ENCODE data around the gene MORF4L2.

DNA sequence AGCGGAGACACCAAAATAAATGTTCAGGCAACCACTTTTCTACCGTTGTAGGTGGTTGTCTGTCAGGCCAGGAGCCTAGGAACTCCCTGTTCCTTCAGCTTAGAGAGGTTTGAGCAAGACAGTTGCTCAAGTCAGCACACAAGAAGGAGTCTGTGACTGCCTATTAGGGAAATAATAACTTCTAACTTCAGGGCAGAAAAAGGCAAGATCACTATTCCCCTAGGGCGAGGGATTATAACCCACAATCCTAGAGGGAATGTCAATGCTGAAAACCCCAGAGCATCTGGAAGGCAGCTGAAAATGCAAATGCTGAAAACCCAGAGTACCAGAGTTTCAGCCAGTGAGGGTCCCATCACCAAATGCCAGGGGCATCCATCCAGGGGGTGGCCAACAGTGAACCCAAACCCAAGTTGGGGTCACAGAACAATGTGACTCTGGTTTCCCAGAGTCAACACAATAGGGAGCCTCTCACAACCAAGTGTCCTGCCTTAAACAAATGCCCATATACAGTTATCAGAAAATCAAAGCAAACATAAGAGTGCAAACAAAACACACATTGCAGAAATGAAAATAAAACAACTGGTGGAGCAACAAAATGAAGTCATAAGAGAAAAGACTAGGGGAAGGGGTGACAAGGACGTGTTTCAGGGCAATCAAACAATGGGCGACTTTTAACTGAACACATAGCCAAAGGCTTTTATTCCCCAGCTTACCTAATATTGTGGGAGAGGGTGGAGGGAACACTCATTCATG lies 27.6 kb downstream of the MORF4L2 start:
- no peak for TF ChIP-seq CTCF (IDR thresholded peaks at IDR 0.05)
- TF ChIP-seq POLR2AphosphoS5 (IDR thresholded peaks at IDR 0.05): no peak
- TF ChIP-seq POLR2A (IDR thresholded peaks at IDR 0.05): no peak
